ENCODE data around the gene RAP1GDS1.

Gene RAP1GDS1

GRCh38 chr4:98383431-98384106 lies 122.4 kb downstream of the RAP1GDS1 start:
- H3K4me2 ChIP-seq (ENCODE audit: insufficient read depth, low read length): no peak overlapping the region
- H3K36me3 ChIP-seq (ENCODE audit: insufficient read depth, low read length): peaks cover 21% of the 10 kb centered on the region
- no peak for ATAC-seq (ENCODE audit: insufficient read depth, low read depth)
- no peak overlapping the region for H3K4me3 ChIP-seq (ENCODE audit: low read depth in 1 of 2, low read length in 2 of 2)
- H3K79me2 ChIP-seq (ENCODE audit: insufficient read depth, low read length): no peaks in the 10 kb centered on the region
- no peaks in the 10 kb centered on the region for H3K27me3 ChIP-seq (ENCODE audit: insufficient read depth, low read length, poor library complexity)
- H3K27ac ChIP-seq (ENCODE audit: low read length): no peak overlapping the region
- no peak overlapping the region for H2AFZ ChIP-seq (ENCODE audit: low read depth, low read length)
- no peak overlapping the region for H3K9ac ChIP-seq (ENCODE audit: low read depth, low read length)
- H3K4me1 ChIP-seq (ENCODE audit: insufficient read depth, low read length): no peaks in the 10 kb centered on the region
- no peaks in the 10 kb centered on the region for H3K9me3 ChIP-seq (ENCODE audit: insufficient read depth, low read length, severe bottlenecking)
- TF ChIP-seq CTCF (IDR thresholded peaks at IDR 0.05; ENCODE audit: borderline replicate concordance, extremely low read depth, low read length, poor library complexity, severe bottlenecking) (no peak), EZH2 (IDR thresholded peaks at IDR 0.05; ENCODE audit: borderline replicate concordance, low read depth, low read length, severe bottlenecking) (no peak)
- DNase-seq: no peak
- no peaks in the 10 kb centered on the region for H4K20me1 ChIP-seq (ENCODE audit: insufficient read depth, low read length)

- no peak for DNase-seq
- Histone ChIP-seq H3K36me3 (ENCODE audit: insufficient read depth, low read length) (peaks cover 29% of the 10 kb centered on the region), H3K4me2 (ENCODE audit: insufficient read depth, low read length) (no peak overlapping the region), H4K20me1 (ENCODE audit: insufficient read depth, low read length) (no peaks in the 10 kb centered on the region), H3K79me2 (ENCODE audit: insufficient read depth, low read length) (no peaks in the 10 kb centered on the region), H2AFZ (ENCODE audit: low read depth, low read length) (no peak overlapping the region), H3K9me3 (ENCODE audit: insufficient read depth, low read length, severe bottlenecking) (no peaks in the 10 kb centered on the region), H3K4me1 (ENCODE audit: insufficient read depth, low read length) (no peaks in the 10 kb centered on the region), H3K27ac (ENCODE audit: low read length) (no peak overlapping the region), H3K4me3 (ENCODE audit: low read depth in 1 of 2, low read length in 2 of 2) (no peak overlapping the region), H3K27me3 (ENCODE audit: insufficient read depth, low read length, poor library complexity) (no peaks in the 10 kb centered on the region), H3K9ac (ENCODE audit: low read depth, low read length) (no peak overlapping the region)
- ATAC-seq (ENCODE audit: insufficient read depth, low read depth): no peak
- no peak for TF ChIP-seq EZH2 (IDR thresholded peaks at IDR 0.05; ENCODE audit: borderline replicate concordance, low read depth, low read length, severe bottlenecking)
- TF ChIP-seq CTCF (IDR thresholded peaks at IDR 0.05; ENCODE audit: borderline replicate concordance, extremely low read depth, low read length, poor library complexity, severe bottlenecking): no peak
These were observed 124.6 kb downstream of the RAP1GDS1 start for GRCh38 chr4:98385831-98386230.

DNA sequence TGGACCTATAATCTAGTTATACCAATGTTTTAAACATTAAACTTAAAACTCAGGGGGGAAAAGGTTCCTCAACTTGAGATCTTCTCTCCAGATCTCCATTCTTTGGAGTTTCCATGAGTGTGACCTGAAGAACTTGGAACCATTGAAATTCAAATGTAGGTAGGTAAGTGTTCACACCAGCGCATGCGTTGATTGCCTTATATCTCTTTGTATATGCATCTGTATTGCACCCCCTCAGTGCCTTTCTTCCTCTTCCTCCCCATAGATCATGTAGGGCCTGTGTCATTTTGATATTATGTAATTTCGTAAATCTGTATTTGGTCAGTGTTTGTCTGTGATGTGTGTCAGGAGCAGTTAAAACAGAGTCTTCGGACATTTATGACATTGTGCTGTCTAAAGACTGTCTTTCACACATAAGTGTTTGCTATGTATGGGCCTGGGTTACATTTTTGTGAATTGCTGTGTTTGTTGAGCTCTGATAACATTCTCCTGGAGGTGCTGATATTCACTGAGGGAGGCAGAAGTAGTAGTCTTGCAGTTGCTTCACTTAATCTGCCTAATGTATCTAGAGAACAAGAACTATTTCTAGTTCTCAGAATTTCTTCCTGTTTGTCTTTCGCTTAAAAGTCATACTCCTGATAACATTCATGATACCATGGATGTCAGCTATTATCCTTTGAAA lies 126.3 kb downstream of the RAP1GDS1 start:
- Histone ChIP-seq H3K36me3 (ENCODE audit: insufficient read depth, low read length) (peaks cover 41% of the 10 kb centered on the region), H3K27me3 (ENCODE audit: insufficient read depth, low read length, poor library complexity) (no peaks in the 10 kb centered on the region), H3K9ac (ENCODE audit: low read depth, low read length) (no peak overlapping the region), H4K20me1 (ENCODE audit: insufficient read depth, low read length) (no peaks in the 10 kb centered on the region), H3K79me2 (ENCODE audit: insufficient read depth, low read length) (no peaks in the 10 kb centered on the region), H2AFZ (ENCODE audit: low read depth, low read length) (no peak overlapping the region), H3K27ac (ENCODE audit: low read length) (no peak overlapping the region), H3K4me1 (ENCODE audit: insufficient read depth, low read length) (no peaks in the 10 kb centered on the region), H3K9me3 (ENCODE audit: insufficient read depth, low read length, severe bottlenecking) (no peaks in the 10 kb centered on the region), H3K4me2 (ENCODE audit: insufficient read depth, low read length) (no peak overlapping the region), H3K4me3 (ENCODE audit: low read depth in 1 of 2, low read length in 2 of 2) (no peak overlapping the region; a peak in 1 of 4 replicates)
- no peak for ATAC-seq (ENCODE audit: insufficient read depth, low read depth)
- no peak for TF ChIP-seq EZH2 (IDR thresholded peaks at IDR 0.05; ENCODE audit: borderline replicate concordance, low read depth, low read length, severe bottlenecking)
- no peak for TF ChIP-seq CTCF (IDR thresholded peaks at IDR 0.05; ENCODE audit: borderline replicate concordance, extremely low read depth, low read length, poor library complexity, severe bottlenecking)
- no peak for DNase-seq

Data from DND-41 (cell line).